B cell (primary cell): ENCODE results near the gene PTPRN2.

ENCODE experiments used
- CTCF ChIP-seq: fragments of 200-600 bp; IDR thresholded peaks from one replicate; pipeline ENCODE4 v1.8.0; 2022; ENCODE audit warnings: antibody characterized with exemption, mild to moderate bottlenecking
- EZH2 ChIP-seq: IDR thresholded peaks from 2 replicates; pipeline ENCODE4 v1.6.1; 2012; ENCODE audit warnings: borderline replicate concordance, low read depth, mild to moderate bottlenecking, moderate library complexity, low read length; ENCODE audit not compliant: insufficient read depth, poor library complexity, severe bottlenecking

- TF ChIP-seq CTCF (no peak), EZH2 (no peak)
Observed at GRCh38 chr7:158361326-158361946, 226.2 kb downstream of the PTPRN2 start.
